ENCODE measurements around the gene EN2.

DNA sequence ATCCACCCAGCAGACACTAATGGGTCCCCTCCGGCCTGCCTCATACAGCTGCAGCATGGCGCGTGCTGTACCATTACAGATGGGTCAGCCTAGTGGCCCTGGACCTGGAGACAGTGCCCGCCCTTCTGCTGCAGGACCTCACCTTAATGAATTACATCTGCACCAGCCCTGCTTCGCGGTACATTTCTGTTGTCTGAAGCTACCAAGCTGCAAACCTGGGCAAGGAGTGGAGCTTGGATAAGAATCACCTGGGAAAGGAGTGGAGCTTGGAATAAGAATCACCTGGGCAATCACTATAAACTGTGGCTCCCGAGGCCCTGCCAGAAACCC lies 33.0 kb upstream of the EN2 start:
- TF ChIP-seq, protein P1, sequence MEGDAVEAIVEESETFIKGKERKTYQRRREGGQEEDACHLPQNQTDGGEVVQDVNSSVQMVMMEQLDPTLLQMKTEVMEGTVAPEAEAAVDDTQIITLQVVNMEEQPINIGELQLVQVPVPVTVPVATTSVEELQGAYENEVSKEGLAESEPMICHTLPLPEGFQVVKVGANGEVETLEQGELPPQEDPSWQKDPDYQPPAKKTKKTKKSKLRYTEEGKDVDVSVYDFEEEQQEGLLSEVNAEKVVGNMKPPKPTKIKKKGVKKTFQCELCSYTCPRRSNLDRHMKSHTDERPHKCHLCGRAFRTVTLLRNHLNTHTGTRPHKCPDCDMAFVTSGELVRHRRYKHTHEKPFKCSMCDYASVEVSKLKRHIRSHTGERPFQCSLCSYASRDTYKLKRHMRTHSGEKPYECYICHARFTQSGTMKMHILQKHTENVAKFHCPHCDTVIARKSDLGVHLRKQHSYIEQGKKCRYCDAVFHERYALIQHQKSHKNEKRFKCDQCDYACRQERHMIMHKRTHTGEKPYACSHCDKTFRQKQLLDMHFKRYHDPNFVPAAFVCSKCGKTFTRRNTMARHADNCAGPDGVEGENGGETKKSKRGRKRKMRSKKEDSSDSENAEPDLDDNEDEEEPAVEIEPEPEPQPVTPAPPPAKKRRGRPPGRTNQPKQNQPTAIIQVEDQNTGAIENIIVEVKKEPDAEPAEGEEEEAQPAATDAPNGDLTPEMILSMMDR (IDR thresholded peaks at IDR 0.05 in 8 of 11, conservative IDR thresholded peaks at IDR 0.05 in 3 of 11), result no peak
- TF ChIP-seq POLR2AphosphoS5 (IDR thresholded peaks at IDR 0.05), result no peak

Measured in spleen (tissue), 7 donors.